CD4-positive, alpha-beta T cell treated with Interleukin-17A for 1 hour (primary cell): Measurements from ENCODE around the gene MRPL38.

Source experiments
- DNase-seq: peaks from one replicate; pipeline ENCODE4 v3.0.0-alpha.2; 2020

MRPL38 gene

DNA sequence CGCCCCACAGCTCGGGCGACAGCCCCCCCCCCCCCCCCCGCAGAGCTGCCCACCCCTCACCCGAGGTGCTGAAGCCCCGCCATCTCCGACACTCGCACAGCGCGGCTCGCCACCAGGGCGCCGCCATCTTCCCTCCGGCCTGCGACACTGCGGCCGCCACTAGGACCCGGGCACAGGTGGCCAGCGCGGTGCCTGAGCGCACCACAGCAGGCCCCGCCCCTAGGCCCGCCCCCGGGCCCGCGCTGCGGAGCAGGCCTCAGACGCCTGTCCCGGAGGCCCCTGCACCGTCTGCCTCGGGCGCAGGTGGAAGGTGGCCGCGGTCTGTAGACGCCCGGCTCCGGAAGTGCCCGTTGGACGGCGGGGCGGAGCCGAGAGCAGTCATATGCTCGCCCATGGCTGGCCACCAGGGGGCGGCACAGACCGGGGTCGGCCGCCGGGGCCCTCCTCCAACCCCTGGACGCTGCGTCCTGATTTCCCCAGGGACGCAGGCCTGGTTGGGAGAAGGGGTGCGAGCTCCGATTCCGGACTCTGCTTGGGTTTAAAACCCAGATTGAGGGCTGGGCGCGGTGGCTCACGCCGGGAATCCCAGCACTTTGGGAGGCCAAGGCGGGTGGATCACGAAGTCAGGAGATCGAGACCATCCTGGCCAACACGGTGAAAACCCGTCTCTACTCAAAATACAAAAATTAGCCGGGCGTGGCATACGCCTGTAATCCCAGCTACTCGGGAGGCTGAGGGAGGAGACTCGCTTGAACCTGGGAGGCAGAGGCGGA, at the start of gene MRPL38:
MRPL38 (minus strand) TSS at position 136 of the 773 bp plus-strand sequence; CDS start at position 127, 9 bp downstream.
- DNase-seq: peak; percentile 95

DNA sequence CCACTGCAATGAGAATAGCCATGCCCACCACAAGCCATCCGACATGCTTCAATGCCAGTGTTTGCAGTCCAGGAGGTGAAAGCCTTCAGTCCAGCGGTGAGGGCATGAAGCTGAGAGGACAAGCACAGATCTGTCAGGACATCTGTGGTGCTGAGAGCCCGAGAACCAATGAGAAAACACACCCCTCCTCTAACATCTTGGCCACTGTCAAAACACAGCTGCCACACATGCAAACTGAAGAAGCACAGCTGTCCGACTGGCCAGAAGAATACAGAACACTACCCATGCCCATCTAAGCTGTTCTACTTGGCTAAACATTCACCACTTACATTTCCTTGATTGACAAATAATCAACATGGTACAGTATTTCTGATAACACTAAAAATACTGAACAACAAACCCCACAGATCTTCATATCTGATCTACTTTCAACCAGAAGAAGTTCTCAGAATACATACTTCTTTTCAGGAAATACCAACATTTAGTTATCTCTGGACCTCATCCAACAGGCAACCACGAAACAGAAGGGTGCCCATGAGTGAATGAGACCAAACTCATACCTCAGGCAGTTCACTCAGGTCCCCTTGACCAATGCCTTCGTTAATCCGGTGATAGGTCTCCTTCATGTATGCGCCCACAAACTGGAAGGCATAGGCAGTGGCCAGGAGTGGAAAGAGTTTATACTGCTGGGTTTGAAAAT, 46.3 kb upstream of the MRPL38 start:
- no peak for DNase-seq

- DNase-seq: no peak
These were observed 45.7 kb upstream of the MRPL38 start for GRCh38 chr17:75950421-75950820.

DNA sequence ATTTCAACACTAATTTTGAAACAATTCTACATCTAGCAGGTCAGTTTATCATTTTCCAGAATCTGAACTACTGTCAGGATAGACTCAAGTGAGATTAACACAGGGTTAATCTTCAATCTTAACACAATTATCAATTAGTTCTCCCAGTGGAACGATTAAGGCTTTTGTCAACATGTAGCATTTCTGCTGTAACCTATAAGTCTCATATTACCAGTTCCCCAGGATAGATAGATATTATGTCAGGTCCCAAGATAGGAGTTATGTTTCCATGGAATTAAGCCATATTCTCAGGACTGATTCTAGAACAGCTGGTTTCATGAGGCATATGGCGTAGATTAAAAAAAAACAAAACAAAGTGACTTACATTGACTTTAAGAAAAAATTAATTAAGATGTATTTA, 40.5 kb upstream of the MRPL38 start:
- no peak for DNase-seq

DNA sequence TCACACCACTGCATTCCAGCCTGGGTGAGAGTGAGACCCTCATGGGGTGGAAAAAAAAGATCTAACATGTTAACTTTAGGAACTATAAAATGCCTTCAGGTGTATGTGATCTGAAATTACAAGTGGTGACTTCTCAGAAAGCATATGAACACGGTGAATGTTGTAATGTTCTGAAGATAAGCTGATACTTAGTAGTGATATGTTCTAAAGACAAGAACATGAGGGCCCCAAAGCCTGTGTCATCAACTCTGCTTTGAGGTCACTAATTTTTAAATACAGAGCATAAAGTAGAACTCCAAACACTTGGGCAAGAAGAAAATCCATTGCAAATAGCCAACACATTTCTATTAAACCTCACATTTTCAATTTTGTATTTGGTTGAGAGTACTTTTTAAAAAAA, 38.8 kb upstream of the MRPL38 start:
- DNase-seq: no peak

DNA sequence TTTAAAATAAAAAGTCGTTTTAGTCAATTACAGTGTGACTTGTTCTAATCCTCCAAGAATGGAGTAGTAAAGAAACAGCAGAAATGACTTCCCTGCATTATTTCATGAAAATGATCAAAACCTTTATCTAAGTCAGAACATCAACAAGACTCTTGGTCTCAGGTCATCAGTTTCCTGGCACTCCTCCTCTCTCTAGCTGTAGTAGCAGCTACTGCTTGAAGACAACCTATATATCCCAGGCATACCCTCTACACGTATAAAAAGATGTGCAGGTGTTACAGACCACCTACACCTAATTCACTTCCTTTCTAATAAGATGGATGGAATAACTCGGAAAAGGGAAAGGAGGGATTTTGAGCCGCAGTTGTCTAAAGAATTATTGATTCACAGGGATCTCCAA, 37.8 kb upstream of the MRPL38 start:
- DNase-seq: no peak

- no peak for DNase-seq
These were observed 36.7 kb upstream of the MRPL38 start for GRCh38 chr17:75941442-75941819.

DNA sequence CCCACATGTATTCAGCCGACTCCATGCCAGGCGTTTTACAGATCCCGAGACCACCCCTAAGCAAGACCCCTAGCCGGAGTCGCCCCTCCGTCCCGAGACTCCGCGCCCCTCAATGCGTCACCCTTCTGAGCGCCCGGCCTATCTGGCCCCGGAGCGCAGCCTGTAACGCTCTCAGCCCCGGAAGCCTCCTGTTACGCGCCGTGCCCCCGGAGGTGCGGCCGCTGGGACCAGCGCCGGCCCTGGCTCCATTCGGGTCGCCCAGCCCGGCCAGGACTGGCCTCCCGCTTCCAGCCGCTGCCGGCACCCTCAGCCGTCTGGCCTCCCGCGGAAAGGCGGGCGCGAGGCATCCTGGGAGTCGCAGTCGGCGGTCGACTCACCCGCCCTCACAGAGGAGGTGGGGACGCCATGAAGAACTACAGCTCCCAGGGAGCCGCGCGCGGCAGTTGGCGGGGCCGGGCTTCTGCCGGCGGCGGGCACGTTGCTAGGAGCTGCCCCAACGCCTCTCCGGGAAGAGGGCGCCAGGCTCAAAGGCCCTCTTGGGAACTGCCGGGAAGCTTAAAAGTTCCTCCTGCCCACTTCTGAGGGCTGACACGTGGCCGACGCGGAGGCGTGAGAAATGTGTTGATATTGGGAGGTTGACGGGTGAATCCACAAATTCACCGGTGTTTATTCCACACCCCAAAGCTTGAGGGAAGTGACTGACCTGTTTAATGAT, 36.2 kb upstream of the MRPL38 start, which contains the start of gene FBF1:
FBF1 (minus strand) TSS at position 316 of the 715 bp plus-strand sequence. CDS start 2,893 bp downstream, outside the sequence.
- peak; percentile 88 for DNase-seq

DNA sequence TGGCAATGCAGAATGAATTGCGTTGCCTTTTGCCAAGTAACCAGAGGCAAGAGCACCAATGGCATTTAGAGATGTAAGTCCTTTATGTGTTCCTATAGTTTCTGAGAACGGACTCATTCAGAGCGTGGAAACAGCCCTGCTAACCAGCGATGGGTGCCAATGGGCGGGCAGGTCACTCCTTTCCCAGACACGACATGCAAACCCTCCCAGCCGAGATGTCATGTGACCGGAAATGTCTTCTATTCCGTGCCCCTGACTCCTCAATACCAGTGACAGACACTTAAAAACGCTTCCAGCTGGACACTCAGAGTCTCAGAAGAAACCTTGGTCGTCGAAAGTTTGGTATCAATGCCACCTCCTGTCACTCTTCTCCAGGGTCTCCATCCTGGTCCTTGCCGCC, 33.0 kb upstream of the MRPL38 start:
- DNase-seq: no peak

- DNase-seq: no peak
These were observed 29.1 kb upstream of the MRPL38 start for GRCh38 chr17:75933808-75934207.

GRCh38 chr17:75932852-75933251, 28.2 kb upstream of the MRPL38 start:
- no peak for DNase-seq

- no peak for DNase-seq
These were observed 26.4 kb upstream of the MRPL38 start for GRCh38 chr17:75931062-75931461.

- DNase-seq: no peak
These were observed 22.7 kb upstream of the MRPL38 start for GRCh38 chr17:75927286-75927922.

GRCh38 chr17:75926456-75926855, 21.8 kb upstream of the MRPL38 start:
- DNase-seq: no peak

DNA sequence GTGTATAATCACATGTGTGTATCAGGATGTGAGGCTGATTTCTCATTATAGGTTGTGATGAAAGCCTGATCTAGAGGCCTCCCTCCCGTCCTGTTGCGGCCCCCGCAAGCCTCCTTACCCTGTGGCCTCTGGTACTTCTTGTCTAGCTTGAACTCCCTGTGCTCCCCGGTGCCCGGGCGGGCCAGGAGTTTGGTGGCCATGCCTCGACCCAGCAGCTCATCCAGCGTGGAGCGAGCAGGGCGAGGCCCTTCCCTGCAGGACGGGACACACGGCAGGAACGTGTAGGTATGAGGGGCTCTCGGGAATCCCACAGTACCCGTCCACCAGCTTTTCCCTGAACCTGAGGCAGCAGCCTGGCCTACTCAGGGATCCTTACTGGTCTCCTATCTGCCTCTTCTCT, 21.2 kb upstream of the MRPL38 start:
- DNase-seq: no peak

- no peak for DNase-seq
These were observed 20.4 kb upstream of the MRPL38 start for GRCh38 chr17:75925103-75925502.

- DNase-seq: no peak
These were observed 18.5 kb upstream of the MRPL38 start for GRCh38 chr17:75922963-75923874.

GRCh38 chr17:75922173-75922961, 17.7 kb upstream of the MRPL38 start:
- no peak for DNase-seq

DNA sequence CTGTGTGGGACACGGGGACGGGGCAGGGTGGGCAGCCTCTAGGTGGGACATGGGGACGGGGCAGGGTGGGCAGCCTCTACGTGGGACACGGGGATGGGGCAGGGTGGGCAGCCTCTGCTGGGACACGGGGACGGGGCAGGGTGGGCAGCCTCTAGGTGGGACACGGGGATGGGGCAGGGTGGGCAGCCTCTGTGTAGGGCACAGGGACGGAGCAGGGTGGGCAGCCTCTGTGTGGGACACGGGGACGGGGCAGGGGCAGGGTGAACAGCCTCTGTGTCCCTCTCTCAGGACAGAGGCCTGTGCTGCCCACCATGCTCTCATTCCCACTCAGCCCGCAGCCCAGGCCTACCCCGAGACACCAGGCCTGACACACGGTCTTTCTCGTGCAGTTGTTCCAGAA, 16.9 kb upstream of the MRPL38 start:
- DNase-seq: no peak

DNA sequence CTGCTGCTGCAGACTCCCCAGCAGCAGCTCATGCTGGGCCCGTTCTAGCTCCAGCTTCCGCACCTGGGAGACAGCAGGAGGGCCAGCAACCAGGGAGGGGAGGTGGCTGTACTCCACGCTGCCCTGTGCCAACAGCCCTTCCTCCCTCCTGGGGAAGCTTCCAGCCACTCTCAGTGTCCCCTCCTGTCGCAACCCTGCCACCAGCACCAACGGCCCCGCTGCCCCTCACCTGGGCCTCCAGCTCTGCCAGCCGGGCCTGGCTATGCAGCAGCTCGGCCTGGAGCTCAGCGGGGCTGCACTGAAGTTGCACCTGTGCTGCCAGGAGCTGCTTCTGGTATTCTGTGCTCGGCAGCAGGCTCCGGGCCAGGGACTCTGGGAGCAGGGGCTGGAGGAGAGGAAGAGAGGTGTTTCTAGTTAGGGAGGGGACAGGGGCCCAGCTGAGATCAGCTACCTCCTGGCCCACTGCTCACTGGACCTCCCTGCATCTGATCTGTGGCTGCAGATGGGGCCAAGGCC, 15.4 kb upstream of the MRPL38 start:
- no peak for DNase-seq

DNA sequence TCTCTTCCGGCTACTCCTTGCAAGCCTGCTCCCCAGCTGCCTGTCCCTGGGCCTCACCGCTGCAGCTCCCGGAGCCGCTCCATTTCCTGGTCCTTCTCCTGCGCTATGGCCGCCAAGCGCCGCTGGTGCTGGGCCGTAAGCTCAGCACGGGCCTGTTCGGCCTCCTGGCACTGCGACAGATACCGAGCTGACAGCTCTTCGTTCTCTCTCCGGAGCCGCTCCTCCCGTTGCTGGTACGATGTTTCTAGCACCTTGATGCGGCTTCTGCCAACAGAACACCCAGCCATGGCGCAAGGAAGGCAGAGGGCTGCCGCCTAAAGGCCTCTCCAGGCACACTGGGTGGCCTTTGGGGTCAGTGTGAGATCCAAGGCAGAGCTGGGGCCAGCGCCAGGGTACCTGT, 14.9 kb upstream of the MRPL38 start:
- DNase-seq: no peak
